A549 (cell line): ENCODE measurements around the gene ZNF205. TPM values are rescaled to one million over a fixed set of nuclear protein-coding genes. Genes with fewer than 3 reads are reported as not detected.

Experiments used
- ATAC-seq, 2 experiments: fragments of 200-7000 bp in 1 of 2; fragments of >200 bp in 1 of 2; cut with Nextera tagmentation in 1 of 2; cut with Tn5 transposase in 1 of 2; 3 replicates each; pipeline versions ENCODE4 v1.8.0 to v1.9.1; 2018 to 2020; ENCODE audit warnings: mild to moderate bottlenecking in 1 of 2, moderate library complexity in 1 of 2
- CTCF ChIA-PET: fragments of 300-600 bp; sonication (Branson Sonifier 250); formaldehyde crosslinking; extraction: SDS; loops from one replicate; lab custom pipeline; 2021; ENCODE audit warnings: antibody characterized with exemption, inconsistent platforms; lab: Yijun Ruan, JAX
- POLR2A ChIA-PET: fragments of 350-600 bp; formaldehyde crosslinking; extraction: SDS; loops from one replicate; lab custom pipeline; 2021; ENCODE audit warnings: antibody characterized with exemption, inconsistent platforms; lab: Yijun Ruan, JAX
- DNase-seq, 2 experiments: peaks; one replicate each; pipeline versions ENCODE4 v3.0.0 to v3.0.0-alpha.2; 2011 to 2016; ENCODE audit warnings: low read depth in 1 of 2, low spot score in 1 of 2
- FAIRE-seq: peaks from 2 replicates; lab custom pipeline; 2011; peaks lifted over from hg19 to GRCh38; lab: Jason Lieb, UNC
- H3K27ac ChIP-seq, 2 experiments: fragments of >200 bp; sonication (Bioruptor Twin); formaldehyde crosslinking; 3 replicates each; pipeline ENCODE4 v1.5.1; 2016 to 2017
- H3K4me1 ChIP-seq: fragments of >200 bp; sonication (Bioruptor Twin); formaldehyde crosslinking; 3 replicates; pipeline ENCODE4 v1.6.1; 2016
- H3K4me2 ChIP-seq: fragments of >200 bp; sonication (Bioruptor Twin); formaldehyde crosslinking; 3 replicates; pipeline ENCODE4 v1.6.1; 2016
- H3K4me3 ChIP-seq: fragments of >200 bp; sonication (Bioruptor Twin); formaldehyde crosslinking; 3 replicates; pipeline ENCODE4 v1.5.1; 2016
- H3K9me3 ChIP-seq: fragments of >200 bp; sonication (Bioruptor Twin); formaldehyde crosslinking; 3 replicates; pipeline ENCODE4 v1.6.1; 2016
- BHLHE40 ChIP-seq: IDR thresholded peaks from 2 replicates; pipeline ENCODE4 v1.6.1; 2012; ENCODE audit warnings: low read depth, low read length, inconsistent platforms
- CBX8 ChIP-seq: fragments of 200-600 bp; sonication (generic); IDR thresholded peaks from 2 replicates; pipeline ENCODE4 v1.6.1; 2016
- CHD4 ChIP-seq: fragments of 200-600 bp; sonication (generic); IDR thresholded peaks from 2 replicates; pipeline ENCODE4 v1.6.1; 2016; ENCODE audit warnings: antibody characterized with exemption, mild to moderate bottlenecking, borderline replicate concordance
- CTCF ChIP-seq: fragments of >200 bp; sonication (Bioruptor Twin); formaldehyde crosslinking; IDR thresholded peaks from 3 replicates; pipeline ENCODE4 v1.5.1; 2016
- EHF ChIP-seq: fragments of 250-450 bp; sonication (Bioruptor Pico); IDR thresholded peaks from 2 replicates; pipeline ENCODE4 v1.5.0; 2020; ENCODE audit warnings: mild to moderate bottlenecking
- ELK1 ChIP-seq: fragments of 150-350 bp; IDR thresholded peaks from 2 replicates; pipeline ENCODE4 v1.6.1; 2014; ENCODE audit warnings: low read depth, mild to moderate bottlenecking, low read length
- EP300 ChIP-seq, 2 experiments: fragments of >200 bp; sonication (Bioruptor Twin); formaldehyde crosslinking; IDR thresholded peaks; 2 replicates in 1 of 2; 3 replicates in 1 of 2; pipeline ENCODE4 v1.6.1; 2016 to 2017
- GATA3 ChIP-seq: IDR thresholded peaks from 2 replicates; pipeline ENCODE4 v1.6.1; 2012; ENCODE audit warnings: borderline replicate concordance
- HDAC2 ChIP-seq: fragments of 200-600 bp; sonication (generic); IDR thresholded peaks from 2 replicates; pipeline ENCODE4 v1.6.1; 2016
- HOXA7 ChIP-seq: fragments of 250-450 bp; sonication (Bioruptor Pico); IDR thresholded peaks from 2 replicates; pipeline ENCODE4 v1.5.0; 2020; ENCODE audit warnings: mild to moderate bottlenecking, moderate library complexity
- HOXB13 ChIP-seq: fragments of 250-450 bp; sonication (Bioruptor Pico); IDR thresholded peaks from 2 replicates; pipeline ENCODE4 v1.5.0; 2020; ENCODE audit warnings: low read depth, mild to moderate bottlenecking, moderate library complexity
- JUN ChIP-seq, 2 experiments: fragments of >200 bp; sonication (Bioruptor Twin); formaldehyde crosslinking; IDR thresholded peaks; 2 replicates in 1 of 2; 3 replicates in 1 of 2; pipeline ENCODE4 v1.6.1; 2016 to 2017
- JUNB ChIP-seq: fragments of >200 bp; sonication (Bioruptor Twin); formaldehyde crosslinking; IDR thresholded peaks from 2 replicates; pipeline ENCODE4 v1.6.1; 2016
- MAFK ChIP-seq: fragments of 450-650 bp; IDR thresholded peaks from 2 replicates; pipeline ENCODE4 v1.6.1; 2014; ENCODE audit not compliant: partially characterized antibody
- MAX ChIP-seq: IDR thresholded peaks from 2 replicates; pipeline ENCODE4 v1.6.1; 2012
- POLR2AphosphoS2 ChIP-seq: conservative IDR thresholded peaks from 2 replicates; pipeline ENCODE4 v1.6.1; 2012; ENCODE audit warnings: low read length, improper control_type of control experiment, inconsistent platforms
- RAD21 ChIP-seq, 2 experiments: fragments of >200 bp in 1 of 2; sonication (Bioruptor Twin) in 1 of 2; formaldehyde crosslinking in 1 of 2; IDR thresholded peaks in 1 of 2; conservative IDR thresholded peaks in 1 of 2; 2 replicates in 1 of 2; 3 replicates in 1 of 2; pipeline ENCODE4 v1.6.1; 2012 to 2018; ENCODE audit warnings: inconsistent platforms in 1 of 2
- REST ChIP-seq: fragments of 200-600 bp; sonication (generic); IDR thresholded peaks from 2 replicates; pipeline ENCODE4 v1.6.1; 2016; ENCODE audit warnings: antibody characterized with exemption, mild to moderate bottlenecking, moderate library complexity
- RFX5 ChIP-seq: fragments of 450-650 bp; IDR thresholded peaks from 2 replicates; pipeline ENCODE4 v1.7.1; 2014; ENCODE audit warnings: antibody characterized with exemption, mild to moderate bottlenecking, moderate library complexity
- RNF2 ChIP-seq: fragments of 200-600 bp; sonication (generic); IDR thresholded peaks from 2 replicates; pipeline ENCODE4 v1.6.1; 2016; ENCODE audit warnings: low read depth, mild to moderate bottlenecking, antibody characterized with exemption, moderate library complexity, borderline replicate concordance
- SMC3 ChIP-seq: fragments of >200 bp; sonication (Bioruptor Twin); formaldehyde crosslinking; IDR thresholded peaks from 3 replicates; pipeline ENCODE4 v1.6.1; 2018; ENCODE audit warnings: inconsistent platforms
- SREBF2 ChIP-seq: fragments of 450-650 bp; IDR thresholded peaks from 2 replicates; pipeline ENCODE4 v1.6.1; 2014; ENCODE audit warnings: mild to moderate bottlenecking, moderate library complexity
- TFCP2L1 ChIP-seq: fragments of 250-450 bp; sonication (Bioruptor Pico); IDR thresholded peaks from 2 replicates; pipeline ENCODE4 v1.5.0; 2021; ENCODE audit warnings: mild to moderate bottlenecking
- ZNF302 ChIP-seq: fragments of 250-450 bp; sonication (Bioruptor Pico); IDR thresholded peaks from 2 replicates; pipeline ENCODE4 v1.9.0; 2021; ENCODE audit warnings: inconsistent platforms, mild to moderate bottlenecking, moderate library complexity
- WGBS: methylation state at CpG from one replicate; pipeline ENCODE4 v1.1.6; 2017; ENCODE audit errors: missing lambda C conversion rate; 5-methylcytosine and 5-hydroxymethylcytosine counted together
- polyA plus RNA-seq, 4 experiments: library from polyadenylated mRNA; depleted of rRNA in 3 of 4; stranded (reverse); fragments of >200 nt; fragmentation: RNase III in 1 of 4; extraction: RNeasy Plus Mini Kit Qiagen cat#74134 plus additional on column Dnase treatment in 1 of 4; gene quantifications; 2 replicates in 3 of 4; 3 replicates in 1 of 4; pipeline ENCODE4 v1.2.3, GENCODE V29; 2011 to 2017

ZNF205 gene
- polyA plus RNA-seq, 2 of the 4 experiments (the other 2 are of a cell fraction): 4.3 to 9.6 TPM

GRCh38 chr16:3115003-3115402, 2.6 kb downstream of the ZNF205 start:
- TF ChIP-seq MAFK: no peak
- CTCF ChIA-PET: interaction anchor here (0.6 to 6.5 kb wide), 9 partner anchors 8 to 124 kb away, joined by 3 to 46 read pairs (median 4); partner anchors contain the start of gene IL32

GRCh38 chr16:3115561-3115960, 3.2 kb downstream of the ZNF205 start:
- no peaks in the 10 kb centered on the region for H3K9me3 ChIP-seq
- FAIRE-seq: no peak
- TF ChIP-seq EHF (CRISPR knock-in tag): no peak
- no peak for TF ChIP-seq POLR2AphosphoS2
- TF ChIP-seq CTCF: no peak
- TF ChIP-seq TFCP2L1 (CRISPR knock-in tag): no peak
- no peak for TF ChIP-seq ELK1
- TF ChIP-seq BHLHE40: no peak
- TF ChIP-seq, all 56 proteins: peak for 0
- ChIA-PET POLR2A (interaction anchor here (2.5 kb wide), 1 partner anchor 9 kb away, joined by 9 read pairs; no protein-coding TSS in a partner anchor), CTCF (interaction anchor here (0.7 to 6.5 kb wide), 8 partner anchors 9 to 84 kb away, joined by 3 to 46 read pairs (median 4); partner anchors contain the start of gene IL32)
- no peak overlapping the region for H3K27ac ChIP-seq
- 74% methylated on average over 8 of the region's 14 CpGs for WGBS
- H3K4me1 ChIP-seq: peaks cover 18% of the 10 kb centered on the region
- no peak overlapping the region for H3K4me2 ChIP-seq
- no peak overlapping the region for H3K4me3 ChIP-seq
- ATAC-seq (no peak), DNase-seq (no peak)

More at GRCh38 chr16:3115003-3115402, 2.6 kb downstream of the ZNF205 start:
- Histone ChIP-seq H3K4me2 (no peak overlapping the region), H3K9me3 (no peaks in the 10 kb centered on the region), H3K4me3 (no peak overlapping the region), H3K27ac (no peak overlapping the region), H3K4me1 (peaks cover 18% of the 10 kb centered on the region)
- ATAC-seq: no peak
- DNase-seq: no peak
- 98% methylated on average over 12 of the region's 12 CpGs for WGBS
- FAIRE-seq: no peak
- POLR2A ChIA-PET: interaction anchor here (0.6 to 2.5 kb wide), 2 partner anchors 9 to 13 kb away, joined by 9 to 17 read pairs; no protein-coding TSS in a partner anchor

- Histone ChIP-seq H3K27ac (no peak overlapping the region), H3K4me1 (peaks cover 9% of the 10 kb centered on the region), H3K4me3 (no peak overlapping the region), H3K9me3 (no peaks in the 10 kb centered on the region), H3K4me2 (no peak overlapping the region)
- ATAC-seq (no peak), DNase-seq (no peak), FAIRE-seq (no peak)
- 93% methylated on average over 15 of the region's 16 CpGs for WGBS
- no peak for TF ChIP-seq HOXB13 (CRISPR knock-in tag)
- TF ChIP-seq TFCP2L1 (CRISPR knock-in tag): no peak
- no peak for TF ChIP-seq REST
- no peak for TF ChIP-seq HOXA7 (CRISPR knock-in tag)
- no peak for TF ChIP-seq CBX8
- no peak for TF ChIP-seq RFX5
- no peak for TF ChIP-seq JUNB
- TF ChIP-seq MAX: no peak
- no peak for TF ChIP-seq CTCF
- no peak for TF ChIP-seq CHD4
- no peak for TF ChIP-seq HDAC2
- TF ChIP-seq EP300 (IDR thresholded peaks at IDR 0.05): no peak
- no peak for TF ChIP-seq POLR2AphosphoS2
- no peak for TF ChIP-seq SMC3
- no peak for TF ChIP-seq ZNF302 (CRISPR knock-in tag)
- no peak for TF ChIP-seq SREBF2
- TF ChIP-seq JUN (IDR thresholded peaks at IDR 0.05): no peak
- TF ChIP-seq RNF2: no peak
- no peak for TF ChIP-seq GATA3
- TF ChIP-seq RAD21 (conservative IDR thresholded peaks at IDR 0.05 in 1 of 2, IDR thresholded peaks at IDR 0.05 in 1 of 2): no peak
- ChIA-PET POLR2A (interaction anchor here (0.6 to 1.3 kb wide), 2 partner anchors 17 to 71 kb away, joined by 3 to 5 read pairs; partner anchors contain the start of gene ZNF213), CTCF (interaction anchor here (0.6 to 7.2 kb wide), 7 partner anchors 11 to 76 kb away, joined by 3 to 45 read pairs (median 4); no protein-coding TSS in a partner anchor)
Measured at GRCh38 chr16:3118204-3118790, 5.9 kb downstream of the ZNF205 start.
